Heart left ventricle (tissue), 13 donors: Measurements from ENCODE around the gene IFI44L.

ENCODE experiments used
- CTCF ChIP-seq, 12 donors: fragments of 200-600 bp; sonication (generic) in 4 of 12; IDR thresholded peaks; one replicate each; pipeline versions ENCODE4 v1.5.0 to v1.8.0; 2018 to 2022; ENCODE audit warnings: antibody characterized with exemption in 12 of 12, mild to moderate bottlenecking in 5 of 12
- POLR2A ChIP-seq, 2 donors: fragments of 450-650 bp; IDR thresholded peaks; one replicate each; pipeline ENCODE4 v1.6.1; 2017; ENCODE audit warnings: antibody characterized with exemption in 2 of 2, mild to moderate bottlenecking in 2 of 2, moderate library complexity in 2 of 2
- donor health status: ischemic (EF 13 %, LVEDD 7.1; RV severe dilation, severe dysfunction).
- donor health status: DM: no; HTN: yes; CAD: no.
- donor health status: DM: no; HTN: no; CAD: no.
- donor health status: ischemic (EF 25% LVEDD 6.9; RV normal size, moderate dysfunction).
- donor health status: ischemic (EF 25% LVEDD 5.7; RV mildly dilated, moderate dysfunction).
- donor health status: ischemic (EF 35%, LVEDD 5.7; RV mildly dilated, moderate dysfunction).
- donor health status: nonischemic (EF 11% LVEDD 7.7; RV severe dilation, severe dysfunction).
- donor health status: DM: yes; HTN: yes; CAD: no.
- donor health status: PGD.
- donor health status: ischemic (EF 29% LVEDD 5.4; RV normal size, mild dysfunction).
- donor health status: nonischemic (EF 23%, LVEDD 6.1; RV moderate dilation, normal function).

GRCh38 chr1:78681265-78681664 lies 61.0 kb downstream of the IFI44L start:
- TF ChIP-seq CTCF (IDR thresholded peaks at IDR 0.05): no peak
- TF ChIP-seq POLR2A (IDR thresholded peaks at IDR 0.05): no peak
